D341Med (cell line): ENCODE measurements around the gene PPFIBP1.
"Not testable (repeated sequence)": the region's sequence is repeated elsewhere in the genome, so short reads cannot be mapped to it uniquely, and the experiment has no call there.

ENCODE experiments used
- DNase-seq: peaks from one replicate; pipeline ENCODE4 v3.0.0; 2012; ENCODE audit warnings: low spot score

PPFIBP1 gene

DNA sequence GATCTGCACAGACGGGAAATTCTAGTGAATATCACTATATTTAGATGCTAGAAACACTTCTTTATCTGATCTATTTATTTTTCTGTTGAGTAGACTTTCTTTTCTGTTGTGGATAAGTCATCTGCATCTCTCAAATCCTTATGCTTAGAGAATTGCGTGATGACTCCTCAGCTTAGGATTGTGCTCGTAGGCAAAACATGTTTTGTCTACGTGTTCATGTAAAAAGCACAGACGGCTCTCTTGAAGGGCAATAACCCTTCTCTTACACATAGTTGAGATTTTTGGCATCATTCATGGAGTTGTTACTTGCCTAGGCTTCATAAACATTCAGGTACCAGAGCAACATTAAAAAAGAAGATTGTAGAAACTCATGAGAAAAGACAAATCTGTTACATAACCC, 18.6 kb downstream of the PPFIBP1 start:
- no peak for DNase-seq

DNA sequence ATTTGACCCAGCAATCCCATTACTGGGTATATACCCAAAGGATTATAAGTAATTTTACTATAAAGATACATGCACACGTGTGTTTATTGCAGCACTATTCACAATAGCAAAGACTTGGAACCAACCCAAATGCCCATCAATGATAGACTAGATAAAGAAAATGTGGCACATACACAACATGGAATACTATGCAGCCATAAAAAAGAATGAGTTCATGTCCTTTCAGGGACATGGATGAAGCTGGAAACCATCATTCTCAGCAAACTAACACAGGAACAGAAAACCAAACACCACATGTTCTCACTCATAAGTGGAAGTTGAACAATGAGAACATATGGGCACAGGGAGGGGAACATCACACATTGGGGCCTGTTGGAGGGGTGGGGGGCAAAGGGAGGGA, 20.9 kb downstream of the PPFIBP1 start:
- not testable (repeated sequence) for DNase-seq

DNA sequence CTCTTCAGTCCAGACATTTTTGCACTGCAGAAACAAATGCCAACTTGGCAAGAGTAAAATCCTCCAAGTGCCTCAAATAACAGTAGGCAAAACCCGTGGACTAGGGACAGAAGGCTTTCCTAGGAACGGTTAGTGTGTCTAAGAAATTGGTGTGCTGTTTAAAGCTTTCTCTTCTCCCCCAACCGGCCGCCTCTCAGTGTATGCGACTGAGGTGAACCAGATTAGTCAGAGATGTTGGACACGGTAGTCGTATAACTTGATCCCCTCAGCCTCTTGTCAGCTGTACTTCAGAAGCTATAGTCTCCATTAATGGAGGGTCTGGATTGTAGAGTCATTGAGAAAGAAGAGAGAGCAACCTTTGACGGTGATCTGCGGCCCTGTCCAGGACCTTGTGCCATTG, 21.7 kb downstream of the PPFIBP1 start:
- no peak for DNase-seq

DNA sequence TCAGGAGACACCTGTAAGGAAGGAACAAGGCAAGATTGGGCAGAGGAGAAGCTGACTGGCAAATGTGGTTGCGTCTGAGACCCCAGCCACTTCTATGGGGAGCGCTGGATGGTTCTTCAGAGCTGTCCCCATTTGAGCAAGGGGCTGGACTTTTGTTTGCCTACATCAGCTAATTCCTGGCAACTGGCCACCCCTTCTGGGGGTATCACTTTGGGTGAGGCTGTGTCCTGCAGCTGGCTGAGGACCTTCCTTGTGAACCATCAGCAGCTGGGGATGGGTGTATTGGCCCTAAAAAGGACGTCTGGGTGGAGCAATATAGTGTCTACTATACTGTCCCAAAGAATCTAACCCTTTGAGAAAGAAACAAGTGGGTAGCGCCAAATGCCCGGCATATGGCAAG, 23.6 kb downstream of the PPFIBP1 start:
- DNase-seq: no peak

DNA sequence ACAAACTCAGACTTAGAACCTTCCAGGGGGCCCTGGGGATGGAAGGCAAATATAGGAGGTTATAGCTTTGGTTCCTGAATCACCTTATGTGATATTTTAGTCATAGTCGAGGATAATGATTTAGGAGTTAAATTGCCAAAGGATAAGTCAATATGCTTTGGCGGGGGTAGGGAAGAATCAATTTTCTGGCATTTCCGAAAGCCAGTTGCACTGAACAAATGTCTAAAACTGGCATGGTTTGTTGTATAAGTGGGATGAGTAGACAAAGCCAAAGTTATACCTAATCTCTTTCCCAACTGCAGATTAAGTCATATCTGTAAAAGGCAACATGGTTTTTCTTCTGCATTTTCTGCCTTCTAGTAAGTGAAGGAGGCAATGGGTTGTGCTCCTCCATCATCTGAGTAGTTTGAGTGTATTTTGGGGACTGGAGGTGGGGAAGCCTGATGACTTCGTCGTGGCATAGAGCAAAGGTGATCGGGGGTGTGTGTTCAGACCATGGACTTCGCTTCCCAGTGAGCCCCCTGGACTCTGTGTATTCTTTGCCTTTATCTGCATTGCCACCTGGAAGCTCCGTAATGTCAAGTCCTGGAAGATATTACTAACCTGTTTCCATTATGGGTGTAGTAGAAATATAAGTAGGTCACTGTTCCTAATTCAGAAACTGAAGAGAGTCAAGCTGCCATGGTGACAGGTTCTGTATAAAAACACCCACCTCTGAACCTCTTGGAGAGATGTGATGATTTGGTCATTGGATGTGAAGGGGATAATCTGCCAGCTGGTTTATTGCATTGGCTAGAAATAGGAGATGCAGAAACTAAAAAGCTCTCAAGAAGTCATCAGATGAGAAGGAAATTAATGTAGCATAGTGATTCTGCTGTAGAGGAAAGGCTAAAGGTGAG, 24.5 kb downstream of the PPFIBP1 start:
- no peak for DNase-seq

DNA sequence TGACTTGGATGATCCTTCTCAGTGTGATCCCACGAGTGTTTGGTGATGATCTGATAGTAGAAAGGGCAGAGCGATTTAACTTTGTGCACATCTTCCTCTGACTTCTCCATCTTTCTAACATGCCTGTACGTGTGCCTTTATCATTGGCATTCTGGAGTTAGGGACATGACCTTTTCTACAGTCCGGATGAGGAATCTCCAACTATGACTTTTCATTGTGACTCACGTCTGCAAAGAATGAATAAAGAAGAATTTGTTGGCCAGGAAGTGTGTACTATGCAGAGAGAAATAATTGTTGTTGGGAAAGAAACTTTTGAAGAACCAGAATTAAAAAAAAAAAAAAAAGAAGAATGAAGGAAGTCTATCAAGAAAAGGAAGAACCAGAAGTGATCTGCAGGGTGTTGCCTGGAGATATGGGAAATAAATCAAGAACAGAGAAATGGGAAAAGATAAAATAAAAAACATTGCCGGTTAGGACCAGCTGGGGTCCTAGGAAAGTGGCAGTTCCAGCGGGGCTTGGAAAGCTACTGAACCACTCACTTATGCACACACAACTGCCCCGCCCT, 25.3 kb downstream of the PPFIBP1 start:
- no peak for DNase-seq

DNA sequence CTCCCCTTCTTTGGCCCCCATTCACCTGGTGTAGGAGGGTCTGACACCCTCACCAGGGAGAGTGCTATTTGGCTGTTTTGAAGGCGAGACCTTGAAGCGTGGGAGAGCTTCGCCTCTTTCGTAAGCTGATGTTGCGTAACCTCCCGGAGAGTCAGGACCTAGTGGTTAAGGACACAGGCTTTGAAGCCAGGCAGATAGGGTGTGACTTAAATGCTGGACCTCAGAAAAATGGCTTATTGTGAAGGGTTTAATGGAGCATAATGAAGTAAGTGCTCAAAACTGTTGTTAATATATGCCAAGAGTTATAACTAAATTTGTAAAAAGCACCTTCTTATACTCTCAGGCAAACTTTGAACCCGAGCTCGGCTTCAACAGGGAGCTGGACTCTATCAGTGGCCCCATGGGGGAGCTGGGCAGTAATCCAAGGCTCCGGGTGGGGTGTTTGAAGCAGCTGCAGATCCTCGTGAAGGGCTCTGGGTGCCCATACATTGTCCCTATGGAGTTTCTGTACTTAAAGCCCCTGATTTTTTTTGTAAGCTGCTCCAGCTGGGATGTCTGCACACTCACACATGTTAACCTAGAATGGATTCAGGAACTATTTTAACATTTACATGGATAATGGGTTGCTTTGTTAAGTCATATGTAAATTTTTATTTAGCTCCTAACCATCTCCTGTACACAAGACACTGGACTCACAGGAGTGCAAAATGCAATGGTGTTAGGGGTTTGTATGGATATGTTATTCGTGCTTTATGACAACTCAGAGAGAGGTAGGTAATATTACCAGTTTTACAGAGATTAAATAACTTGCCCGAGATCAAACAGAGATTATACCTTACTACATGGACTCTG, 26.0 kb downstream of the PPFIBP1 start:
- peak; percentile 35 for DNase-seq

DNA sequence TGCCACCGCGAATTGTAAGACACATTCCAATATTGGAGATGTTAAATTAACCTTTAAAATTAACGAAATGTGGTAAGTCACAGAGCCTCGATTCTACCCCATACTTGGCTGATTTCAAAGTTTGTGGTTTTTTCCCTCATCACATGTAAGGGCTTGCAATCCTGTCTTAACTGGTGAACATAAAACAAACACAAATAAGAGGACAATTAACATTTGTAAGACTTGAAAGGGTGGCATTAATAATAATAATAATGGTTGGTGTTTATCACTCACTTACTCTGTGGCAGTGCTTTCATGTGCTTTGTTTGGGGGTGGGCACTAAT, 26.6 kb downstream of the PPFIBP1 start:
- no peak for DNase-seq

DNA sequence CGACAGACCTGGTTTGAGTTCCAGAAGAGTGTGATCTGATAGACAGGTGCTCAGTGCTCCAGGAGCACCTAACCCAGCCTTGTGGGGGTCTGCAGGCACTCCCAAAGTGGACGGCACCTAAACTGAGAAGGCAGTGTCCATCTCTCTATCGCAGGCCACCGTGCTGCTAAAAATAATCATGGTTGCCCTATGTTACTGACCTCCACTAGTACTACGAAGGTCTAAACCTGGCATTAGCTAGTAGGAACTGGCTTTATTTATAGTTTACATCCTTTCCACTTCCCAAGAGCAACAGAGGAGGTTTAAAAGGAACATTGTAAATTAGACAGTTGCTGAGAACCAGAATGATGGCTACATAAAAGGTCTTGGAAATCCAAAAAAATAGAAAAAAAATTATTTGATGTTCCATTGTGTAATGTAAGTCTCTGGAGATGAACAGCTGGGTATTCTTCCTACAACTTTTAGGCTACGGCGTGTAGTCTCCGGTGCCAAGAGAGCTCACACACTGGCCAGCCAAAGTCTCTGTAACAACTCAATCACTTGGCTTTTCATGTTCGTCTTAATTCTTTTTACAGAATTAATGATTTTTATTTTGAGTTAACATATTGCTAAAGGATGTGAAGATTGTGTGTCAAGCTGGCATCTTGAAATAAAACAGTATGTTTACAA, 27.3 kb downstream of the PPFIBP1 start:
- DNase-seq: no peak

DNA sequence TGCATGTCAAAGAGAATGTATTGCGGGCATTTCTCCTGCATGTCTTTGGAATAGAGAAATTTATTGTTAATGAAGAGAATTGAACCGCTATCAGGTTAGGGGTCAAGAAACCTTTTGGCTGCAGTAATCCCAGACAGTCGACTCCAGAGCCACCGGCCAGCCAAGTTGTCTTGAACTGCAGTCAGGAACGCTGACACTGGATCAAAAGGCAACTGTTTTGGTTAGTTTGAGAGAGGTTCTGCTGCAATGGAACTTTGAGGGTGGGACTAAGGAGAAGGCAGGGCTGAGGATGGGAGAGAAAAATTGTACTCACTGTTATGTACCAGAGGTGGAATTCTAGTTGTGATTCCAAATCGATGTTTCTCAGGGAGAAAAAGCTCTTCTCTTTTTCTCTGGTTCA, 28.2 kb downstream of the PPFIBP1 start:
- DNase-seq: no peak

DNA sequence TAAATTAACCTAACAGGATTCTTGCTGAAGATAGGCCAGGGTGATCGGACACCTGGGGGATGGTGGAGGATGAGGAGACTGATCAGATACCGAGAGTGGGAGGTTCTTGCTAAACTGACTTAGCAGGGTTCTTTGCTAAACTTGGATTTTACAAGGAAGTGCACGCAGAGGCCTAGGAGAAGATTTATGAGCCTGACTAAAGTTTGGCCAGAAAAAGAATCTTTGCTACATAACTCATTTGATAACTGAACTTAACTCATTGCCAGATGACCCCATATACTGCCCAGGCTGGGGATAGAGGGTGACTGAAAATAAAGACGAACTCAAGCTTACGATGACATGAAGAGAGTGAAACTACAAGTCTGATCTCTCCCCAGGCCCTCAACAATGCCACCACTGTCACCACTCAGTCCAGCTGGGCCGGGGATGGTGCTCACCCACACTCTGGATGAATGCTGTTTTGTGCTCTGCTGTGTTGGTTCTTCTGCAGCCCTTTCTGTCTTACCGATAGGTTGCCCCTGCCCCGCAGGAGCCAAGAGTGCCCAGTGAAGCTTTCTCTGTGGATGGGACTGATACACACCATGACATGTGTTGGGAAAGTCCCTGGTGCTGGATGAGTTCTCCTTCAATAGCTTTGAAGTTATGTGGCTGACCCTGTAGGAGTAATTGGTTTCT, 29.0 kb downstream of the PPFIBP1 start:
- no peak for DNase-seq

DNA sequence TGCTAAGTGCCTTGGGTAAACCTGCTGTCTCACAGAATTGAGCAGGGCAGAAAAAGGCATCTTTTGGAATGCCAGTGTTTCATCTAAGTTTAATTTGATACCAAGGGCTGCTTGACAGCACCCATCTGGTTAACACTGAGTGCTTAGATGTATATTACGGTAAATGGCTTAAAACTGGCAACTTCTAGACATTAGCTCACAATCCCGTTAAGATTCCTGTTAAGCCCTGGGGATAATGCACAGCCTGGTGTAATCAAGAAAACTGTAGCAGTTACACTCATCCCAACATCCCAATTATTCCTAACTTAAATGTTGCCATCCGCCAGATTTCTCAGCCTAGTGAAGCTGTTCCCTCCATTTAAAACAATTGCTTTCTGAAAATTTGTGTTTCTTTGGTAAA, 29.9 kb downstream of the PPFIBP1 start:
- DNase-seq: no peak

DNA sequence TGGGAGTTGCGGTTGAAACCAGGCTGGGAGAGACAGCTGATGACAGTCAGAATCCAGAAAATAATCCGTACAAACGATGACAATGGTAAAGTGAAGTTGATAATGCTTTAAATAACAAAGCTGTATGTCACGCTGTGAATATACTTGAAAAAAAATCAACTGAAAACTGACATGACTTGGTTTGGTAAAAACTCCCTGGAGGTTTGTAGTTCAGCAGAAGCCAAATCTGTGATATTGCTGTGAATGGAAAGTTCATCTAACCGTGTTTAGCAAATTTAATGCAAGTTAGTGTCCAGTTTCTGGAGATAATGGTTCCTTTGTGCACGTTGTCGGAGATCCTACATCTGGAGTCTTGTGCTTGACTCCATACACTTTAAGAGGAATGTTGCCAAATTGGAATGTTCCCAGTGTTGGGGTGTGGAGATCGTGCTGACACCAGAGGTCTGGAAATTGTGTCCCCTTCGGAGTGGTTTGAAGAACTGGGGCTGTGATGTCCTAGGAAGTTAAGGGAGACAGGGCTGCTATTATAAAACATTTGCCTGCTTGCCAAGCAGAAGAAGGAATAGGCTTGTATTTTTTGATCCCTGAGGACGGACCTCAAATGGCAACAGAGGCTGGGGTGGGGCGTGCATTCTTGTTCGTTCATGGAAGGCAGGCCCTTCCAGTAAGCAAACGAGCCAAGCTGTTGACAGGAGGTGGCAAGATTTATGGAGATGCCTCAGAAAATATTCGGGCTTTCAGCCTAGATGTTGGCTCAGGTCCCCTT, 30.6 kb downstream of the PPFIBP1 start:
- DNase-seq: no peak

DNA sequence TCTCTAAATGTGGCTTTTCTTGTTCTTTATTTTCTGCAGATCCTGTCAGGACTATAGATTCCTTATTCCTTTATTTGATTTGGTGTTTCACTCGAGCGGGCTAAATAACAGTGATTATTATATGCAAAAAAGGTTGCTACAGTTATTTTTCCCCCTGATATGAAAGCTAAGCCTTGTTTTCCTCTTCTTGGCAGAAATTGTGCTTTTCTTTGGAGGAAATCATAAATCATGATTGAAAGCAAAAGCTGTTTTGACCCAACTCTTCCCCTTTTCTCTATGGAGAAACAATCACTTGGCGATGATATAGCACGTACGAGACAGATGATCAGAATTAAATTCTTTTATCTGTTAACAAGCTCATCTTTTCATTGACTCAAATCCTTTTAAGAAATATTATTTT, 31.4 kb downstream of the PPFIBP1 start:
- no peak for DNase-seq

DNA sequence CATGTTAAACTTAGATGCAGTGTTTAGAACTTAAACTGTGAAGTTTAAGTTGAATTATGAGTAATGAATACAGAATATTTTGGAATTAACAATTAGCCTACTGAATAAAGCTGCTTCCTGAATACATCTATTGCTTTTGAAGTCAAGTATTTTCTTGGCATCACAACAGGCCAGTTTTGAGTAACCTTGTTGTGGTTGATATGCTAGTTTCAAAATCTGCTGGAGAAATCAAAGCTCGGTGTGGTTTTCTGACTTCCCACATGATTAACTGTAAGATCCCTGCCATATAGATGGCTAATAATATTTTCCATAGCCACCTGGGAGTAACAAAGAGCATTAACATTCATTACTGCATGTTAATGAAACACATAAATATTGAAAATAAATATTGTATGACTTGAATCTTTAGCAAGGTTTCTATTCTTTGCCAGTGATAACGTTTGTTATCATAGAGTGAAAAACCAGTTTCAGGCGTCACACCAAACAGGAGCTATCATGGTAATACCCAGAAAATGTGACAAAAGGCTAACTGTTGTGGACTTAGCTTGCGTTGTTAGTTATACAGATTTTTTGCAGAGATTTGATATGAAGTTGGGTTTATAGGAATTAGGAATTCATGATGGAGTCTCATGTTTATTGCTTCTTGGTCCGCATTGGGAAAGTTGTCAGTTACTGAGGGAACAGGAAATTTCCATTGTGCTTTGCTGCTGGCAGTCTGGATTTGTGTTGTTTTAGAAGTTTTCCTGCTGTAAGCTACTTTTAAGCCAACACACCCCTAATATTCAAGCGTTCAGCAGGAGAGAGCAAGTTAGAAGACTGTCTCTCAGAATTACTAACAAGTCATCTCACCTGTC, 32.1 kb downstream of the PPFIBP1 start:
- DNase-seq: no peak

DNA sequence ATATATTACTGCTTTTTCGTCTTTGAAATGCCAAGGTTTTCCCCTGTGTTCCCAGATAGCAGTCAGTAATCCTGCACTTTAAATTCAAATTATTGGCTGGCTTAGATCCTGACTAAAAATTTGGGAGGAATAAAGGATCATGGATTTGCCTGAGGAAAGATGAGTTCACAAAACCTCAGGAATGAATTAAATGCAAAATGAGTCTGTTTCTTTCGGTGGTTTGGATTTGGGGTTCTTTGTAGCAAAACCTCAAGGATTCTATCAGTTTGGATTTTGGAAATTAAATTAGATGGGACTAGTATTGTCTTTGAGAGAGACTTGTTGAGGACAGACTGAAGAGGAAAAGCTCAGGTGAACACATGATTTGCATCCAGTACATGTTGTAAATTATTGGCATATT, 36.1 kb downstream of the PPFIBP1 start:
- no peak for DNase-seq

DNA sequence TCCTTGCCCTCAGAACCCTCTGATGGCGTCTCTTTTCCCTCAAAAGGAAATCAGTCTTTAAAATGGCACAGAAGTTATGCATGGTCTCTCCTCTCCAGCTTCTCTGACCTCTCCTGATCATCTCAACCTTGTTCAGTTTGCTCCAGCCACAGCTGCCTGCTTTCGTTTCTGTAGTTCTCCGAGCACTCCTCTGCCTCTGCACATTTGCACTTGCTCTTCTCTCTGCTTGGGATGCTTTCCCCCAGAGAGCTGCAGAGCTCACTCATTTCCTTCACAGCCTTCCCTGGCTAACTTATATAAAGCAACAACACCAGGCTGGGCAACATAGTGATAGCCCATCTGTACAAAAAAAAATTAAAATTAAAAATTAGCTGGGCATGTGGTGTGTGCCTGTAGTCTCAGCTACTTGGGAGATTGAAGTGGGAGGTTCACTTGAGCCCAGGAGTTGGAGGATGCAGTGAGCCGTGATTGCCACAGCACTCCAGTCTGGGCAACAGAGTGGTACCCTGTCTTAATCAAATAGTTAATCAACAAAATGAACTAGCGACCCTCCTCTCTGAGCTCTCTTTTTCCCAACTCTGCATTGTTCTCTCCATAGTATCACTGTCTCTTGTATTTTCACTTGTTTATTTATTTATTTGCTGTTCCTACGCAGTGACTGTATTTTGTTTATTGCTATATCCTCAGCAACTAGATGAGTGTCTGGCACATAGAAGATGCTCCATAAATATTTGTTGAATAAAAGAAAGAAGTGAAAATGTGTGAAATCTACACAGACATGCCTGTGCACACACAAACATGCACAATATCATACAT, 37.7 kb downstream of the PPFIBP1 start:
- DNase-seq: no peak

DNA sequence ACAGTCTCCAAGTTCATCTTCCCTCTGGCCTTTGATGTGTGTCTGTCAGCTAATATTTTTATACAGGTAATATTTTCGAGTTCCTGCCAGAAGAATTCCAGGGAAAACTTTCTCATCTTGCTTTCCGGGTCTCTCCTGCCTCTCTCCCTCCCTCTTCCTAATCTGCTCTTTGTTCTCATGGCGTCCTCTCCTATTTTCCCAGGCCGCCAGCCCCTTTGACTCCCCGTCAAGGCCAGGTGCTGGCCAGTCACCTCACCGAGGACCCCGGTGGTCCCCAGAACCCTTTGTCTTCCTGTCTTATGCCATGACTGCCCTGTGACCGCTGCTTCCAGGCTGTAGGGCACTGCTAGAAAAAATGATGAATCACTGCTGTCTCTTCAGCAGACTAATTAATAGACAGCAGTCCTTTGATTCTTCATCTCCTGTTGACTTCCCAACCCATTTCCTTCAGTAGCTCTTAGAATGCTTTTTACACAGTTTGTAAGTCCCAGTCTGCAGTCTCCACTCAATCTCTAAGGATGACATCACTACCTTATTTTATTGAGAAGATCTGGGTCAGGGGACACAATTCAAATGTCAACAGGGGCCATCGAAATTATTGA, 40.7 kb downstream of the PPFIBP1 start:
- no peak for DNase-seq

DNA sequence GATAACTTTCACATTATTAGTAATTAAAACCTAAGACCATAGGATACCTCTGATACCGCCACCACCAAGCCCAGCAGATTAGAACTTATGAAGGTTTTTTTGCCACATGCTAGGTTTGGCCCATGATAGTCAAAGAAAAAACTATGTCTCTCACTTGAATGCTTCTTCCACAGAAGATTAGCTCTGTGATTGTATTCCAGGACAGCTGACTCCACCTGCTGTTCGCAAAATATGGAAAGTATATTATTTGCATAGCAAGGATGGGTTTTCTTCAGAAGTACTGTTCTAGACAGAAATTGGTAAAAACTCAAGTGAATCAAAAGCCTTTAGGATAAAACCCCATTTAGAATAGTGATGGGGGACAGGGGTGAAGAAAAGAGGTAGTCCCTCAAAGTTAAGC, 42.2 kb downstream of the PPFIBP1 start:
- no peak for DNase-seq
